COLO668 (cell line): ENCODE measurements around the gene MAU2.

Source experiments
- DNase-seq: peaks from one replicate; lab custom pipeline; 2025; ENCODE audit not compliant: unreplicated experiment; lab: John Stamatoyannopoulos, UW

The MAU2 gene

GRCh38 chr19:19320361-19321140, at the start of gene MAU2, which contains the start of gene SUGP1:
TSS of gene MAU2 (plus strand) at chr19:19320829. CDS start at chr19:19320860, 31 bp downstream.
TSS of gene SUGP1 (minus strand) at chr19:19320509. CDS start at chr19:19320496, 13 bp downstream.
- DNase-seq: peak; percentile 88

GRCh38 chr19:19271828-19272599, 48.6 kb upstream of the MAU2 start:
- no peak for DNase-seq

- no peak for DNase-seq
Observed at GRCh38 chr19:19274146-19274545, 46.5 kb upstream of the MAU2 start.

DNA sequence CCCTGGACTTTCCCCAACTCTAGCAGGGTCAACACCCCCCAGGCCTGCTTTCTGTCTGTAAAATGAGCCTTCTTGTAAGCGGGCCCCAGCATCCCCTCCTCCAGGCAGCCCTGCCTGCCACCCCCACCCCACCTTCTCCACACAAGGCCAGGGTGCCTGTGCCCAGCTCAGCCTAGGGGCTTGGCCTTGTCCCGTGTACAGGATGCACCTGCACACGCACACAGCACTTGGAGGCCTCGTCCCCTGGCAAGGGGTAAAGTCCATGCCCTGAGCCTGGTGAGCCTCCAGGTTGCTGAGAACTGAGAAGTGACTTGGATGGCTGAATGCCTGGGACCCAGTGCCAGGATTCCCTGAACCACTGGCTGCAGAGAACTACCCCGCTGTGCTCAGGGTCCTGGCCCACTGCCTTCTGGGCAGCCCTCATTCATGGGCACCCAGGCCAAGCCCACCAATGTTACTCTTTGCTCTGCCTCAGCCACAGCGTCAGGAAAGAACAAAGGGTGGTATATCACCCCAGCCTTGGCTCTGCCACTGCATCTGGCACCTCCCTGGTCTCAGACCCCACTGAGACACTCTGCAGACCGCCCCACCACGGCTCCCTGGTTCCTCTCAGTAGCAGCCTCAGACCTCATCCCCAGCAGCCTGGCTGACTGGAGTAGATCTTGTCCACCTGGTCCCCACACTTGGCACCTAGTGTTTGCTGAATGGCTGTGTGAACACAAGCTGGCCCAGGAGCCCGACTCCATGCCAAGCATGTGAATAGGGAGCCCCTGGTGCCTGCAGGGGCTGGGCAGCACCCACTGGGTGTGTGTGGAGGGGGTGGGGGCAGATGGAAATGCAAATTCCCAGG, 45.7 kb upstream of the MAU2 start:
- DNase-seq: no peak

GRCh38 chr19:19276386-19276785, 44.2 kb upstream of the MAU2 start:
- no peak for DNase-seq

DNA sequence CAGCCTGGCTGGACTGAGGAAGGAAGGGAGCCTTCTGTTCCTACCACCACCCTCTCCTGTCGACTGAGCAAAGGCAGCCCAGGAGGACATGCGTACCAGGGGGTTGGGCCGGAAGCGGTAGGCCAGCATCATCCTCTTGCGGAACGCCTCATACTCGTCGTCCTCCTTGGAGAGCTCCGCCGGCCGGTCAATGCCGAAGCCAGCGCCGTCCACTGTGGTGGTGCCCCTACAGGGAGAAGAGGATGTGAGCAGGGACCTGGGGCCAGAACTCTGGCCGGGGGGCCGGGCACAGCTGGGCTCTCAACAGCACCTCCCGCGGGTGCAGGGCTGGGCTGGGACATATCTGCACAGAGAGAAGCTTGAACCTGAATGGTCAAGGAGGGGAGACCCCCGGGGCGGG, 43.8 kb upstream of the MAU2 start:
- no peak for DNase-seq

DNA sequence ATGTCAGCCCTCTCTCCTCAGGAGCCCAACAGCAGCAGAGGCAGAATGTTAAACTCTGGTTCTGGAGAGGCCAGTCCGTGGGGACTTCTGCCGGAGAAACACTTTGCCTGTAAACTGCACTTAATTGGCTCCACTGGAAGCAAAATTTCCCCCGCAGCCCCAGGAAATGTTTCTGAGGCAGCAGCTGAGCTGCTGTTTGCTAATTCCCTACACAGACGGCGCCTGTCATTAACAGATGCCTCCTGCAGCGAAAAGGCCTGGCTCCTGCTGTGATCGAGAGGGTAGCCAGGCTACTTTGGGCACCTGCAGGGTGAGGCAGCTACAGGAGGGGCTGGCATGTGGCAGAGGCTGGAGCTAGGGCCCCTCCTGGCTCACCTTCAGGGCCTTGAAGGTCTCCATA, 42.3 kb upstream of the MAU2 start:
- peak; percentile 30 for DNase-seq

DNA sequence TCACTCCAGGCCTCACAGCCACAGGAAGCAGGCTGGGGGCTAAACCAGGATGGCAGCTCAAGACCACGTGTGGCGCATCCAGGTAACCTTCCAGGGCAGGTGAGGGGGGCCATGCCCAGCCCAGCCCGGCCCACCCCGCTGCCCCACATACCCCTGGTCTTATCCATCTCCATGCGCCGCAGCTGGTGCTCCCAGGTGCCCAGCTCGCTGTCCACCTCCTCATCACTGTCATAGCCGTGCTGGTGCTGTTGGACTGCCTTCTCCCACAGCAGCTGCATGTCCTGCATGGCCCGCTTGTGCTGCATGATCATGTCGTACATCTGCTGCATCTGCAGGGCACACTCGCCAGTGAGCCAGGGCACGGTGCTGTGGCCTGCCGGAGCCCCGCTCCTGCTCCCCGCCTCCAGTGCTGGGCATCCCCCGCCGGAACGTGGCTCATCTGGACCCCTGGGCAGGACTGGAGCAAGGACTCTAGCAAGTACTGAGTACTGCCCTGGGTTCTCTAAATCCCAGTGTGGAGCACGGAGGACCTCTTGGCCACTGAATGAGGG, 41.5 kb upstream of the MAU2 start:
- no peak for DNase-seq

DNA sequence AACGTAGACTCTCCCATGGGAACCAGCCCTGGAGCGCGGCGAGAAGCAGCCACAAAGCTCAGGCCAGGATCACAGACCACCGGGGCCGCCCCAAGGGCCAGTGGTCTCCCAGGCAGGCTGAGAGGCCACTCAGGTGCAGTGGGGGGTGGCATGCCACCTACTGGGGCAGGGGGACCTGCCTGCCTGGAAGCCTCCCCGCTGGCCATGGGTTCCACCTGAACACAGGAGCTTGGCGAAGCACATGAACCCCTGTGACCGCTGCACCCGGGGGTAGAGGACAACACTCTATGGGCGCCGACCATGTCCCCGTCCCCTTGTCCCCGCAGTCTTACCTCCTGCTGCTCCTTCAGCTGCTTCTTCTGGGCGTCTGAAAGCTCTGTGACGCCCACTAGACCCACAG, 40.8 kb upstream of the MAU2 start:
- DNase-seq: no peak

GRCh38 chr19:19280561-19280960, 40.1 kb upstream of the MAU2 start:
- no peak for DNase-seq

- DNase-seq: no peak
Observed at GRCh38 chr19:19285686-19286085, 34.9 kb upstream of the MAU2 start.

GRCh38 chr19:19292607-19293006, 28.0 kb upstream of the MAU2 start:
- no peak for DNase-seq

GRCh38 chr19:19294914-19295313, 25.7 kb upstream of the MAU2 start:
- DNase-seq: no peak

DNA sequence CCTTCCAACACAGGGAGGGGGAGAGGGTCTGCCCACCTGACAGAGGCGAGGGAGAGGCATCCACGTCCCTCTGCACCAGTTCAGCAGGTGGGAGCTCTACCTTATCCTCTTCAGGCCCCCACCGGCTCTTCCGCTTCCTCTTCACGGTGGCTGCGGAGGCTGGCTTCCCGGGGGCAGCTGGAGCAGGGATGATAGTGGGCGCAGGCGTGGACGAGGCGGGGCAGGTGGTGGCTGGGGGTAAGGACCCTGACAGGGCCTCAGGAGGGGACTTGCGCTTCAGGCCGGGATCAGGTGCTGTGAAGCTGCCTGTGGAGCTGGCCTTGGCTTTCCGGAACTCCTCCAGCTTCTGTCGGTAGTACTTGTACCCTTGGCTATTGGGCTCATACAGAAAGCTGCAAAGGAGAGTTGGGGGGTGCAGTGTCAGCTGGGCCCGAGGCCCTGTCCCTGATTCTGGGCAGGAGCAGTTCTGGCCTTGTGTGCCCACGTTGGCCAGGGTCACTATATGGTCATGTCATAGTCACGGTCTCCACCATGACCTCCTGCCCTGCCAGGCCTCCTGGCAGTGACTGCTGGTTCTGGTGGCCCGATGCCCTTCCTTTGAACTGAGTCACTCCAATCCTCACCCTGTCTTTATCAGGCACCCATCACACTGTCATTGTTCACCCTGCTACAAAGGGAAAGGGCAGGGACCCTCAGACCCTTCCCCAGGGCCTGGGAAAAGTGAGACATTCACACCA, 23.5 kb upstream of the MAU2 start:
- DNase-seq: no peak

DNA sequence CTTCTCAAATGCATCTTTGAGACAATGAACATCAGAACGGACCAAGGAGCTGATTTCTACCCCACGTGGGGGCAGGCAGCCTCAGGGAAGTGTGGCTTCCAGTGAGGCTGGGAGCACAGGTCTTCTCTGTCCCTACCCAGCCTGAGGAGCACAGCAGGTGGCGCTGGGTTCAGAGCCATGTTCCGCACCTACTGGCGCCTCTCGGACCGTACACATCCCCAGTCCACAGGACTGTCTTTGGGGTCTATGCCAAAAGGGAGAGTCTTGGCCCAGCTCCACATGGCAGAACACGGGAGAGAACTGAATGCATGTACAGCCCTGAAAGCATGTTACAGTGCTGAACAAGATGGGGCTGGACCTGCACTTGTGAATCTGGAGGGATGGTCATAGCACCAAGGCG, 22.9 kb upstream of the MAU2 start:
- DNase-seq: no peak

DNA sequence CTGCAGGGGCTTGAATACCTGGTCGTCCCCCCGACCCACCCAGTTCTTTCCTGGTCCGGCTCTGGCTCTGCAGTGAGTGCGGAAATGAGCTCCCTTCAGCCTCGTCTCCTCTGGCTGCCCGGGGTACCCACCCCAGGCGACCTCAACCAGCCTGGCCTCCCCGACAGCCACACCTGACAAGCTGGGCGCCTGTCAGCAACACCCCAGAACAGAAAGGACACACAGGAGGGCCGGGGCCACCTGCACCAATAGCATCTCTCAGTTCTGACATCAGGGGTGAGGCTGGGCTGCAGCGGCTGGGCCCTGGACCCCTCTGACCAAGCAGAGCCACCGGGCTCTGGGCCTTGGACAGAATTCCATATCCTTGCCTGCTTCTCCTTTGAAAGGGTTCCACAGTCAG, 20.0 kb upstream of the MAU2 start:
- no peak for DNase-seq

GRCh38 chr19:19303411-19303810, 17.2 kb upstream of the MAU2 start:
- DNase-seq: no peak

DNA sequence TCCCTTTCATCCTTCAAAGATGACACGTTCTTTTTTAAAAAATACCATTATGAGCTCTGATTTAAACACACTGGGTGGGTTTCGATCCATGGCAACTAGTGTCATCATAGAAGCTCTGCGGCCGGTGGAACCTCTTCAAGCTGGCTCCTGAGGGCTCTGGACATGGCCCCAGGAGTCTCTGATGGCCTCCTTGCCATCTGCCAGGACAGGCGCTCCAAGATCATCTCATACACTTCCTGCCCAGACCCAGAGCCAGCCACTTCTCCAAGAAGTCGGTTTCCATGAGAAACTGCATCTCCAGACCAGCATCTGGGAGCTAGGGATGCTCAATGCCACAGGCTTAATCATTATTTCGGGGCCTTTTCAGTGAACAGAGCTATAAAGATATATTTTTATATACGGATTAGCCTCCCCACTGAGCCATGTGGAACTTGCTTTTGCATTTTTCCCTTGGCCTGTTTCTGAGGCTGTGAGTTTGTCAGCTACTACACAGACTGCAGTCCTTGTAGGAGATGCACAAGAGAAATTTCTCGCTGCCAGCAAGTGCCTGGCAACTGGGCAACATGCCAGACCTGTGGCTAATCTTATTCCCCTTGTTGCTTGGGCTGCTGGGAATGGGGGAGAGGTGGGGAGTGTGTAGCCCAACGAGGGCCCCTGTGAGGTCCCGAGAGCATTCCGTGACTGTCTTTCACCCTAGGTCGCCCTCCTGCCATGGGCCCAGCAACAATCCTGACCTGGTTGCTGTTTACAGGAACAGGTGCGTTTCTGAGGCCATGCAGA, 16.3 kb upstream of the MAU2 start:
- no peak for DNase-seq

DNA sequence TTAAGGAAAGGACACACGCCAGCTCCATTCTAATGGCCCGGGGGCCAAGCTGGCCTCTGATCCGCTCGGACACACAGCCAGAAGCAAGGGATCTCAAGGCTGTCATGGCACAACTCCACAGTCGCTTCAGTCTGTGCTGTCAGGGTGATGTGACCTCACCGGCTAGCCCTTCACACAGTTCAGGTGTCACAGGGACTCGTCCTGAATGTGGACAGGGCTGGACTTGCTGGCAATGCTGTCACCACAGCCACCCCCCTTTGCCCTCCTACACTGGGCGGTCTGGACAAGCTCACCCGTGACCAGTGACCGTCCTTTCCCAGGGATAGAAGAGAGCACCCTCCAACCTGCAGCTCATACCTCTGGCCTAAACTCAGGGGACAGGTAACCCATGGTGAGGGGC, 15.6 kb upstream of the MAU2 start:
- no peak for DNase-seq

DNA sequence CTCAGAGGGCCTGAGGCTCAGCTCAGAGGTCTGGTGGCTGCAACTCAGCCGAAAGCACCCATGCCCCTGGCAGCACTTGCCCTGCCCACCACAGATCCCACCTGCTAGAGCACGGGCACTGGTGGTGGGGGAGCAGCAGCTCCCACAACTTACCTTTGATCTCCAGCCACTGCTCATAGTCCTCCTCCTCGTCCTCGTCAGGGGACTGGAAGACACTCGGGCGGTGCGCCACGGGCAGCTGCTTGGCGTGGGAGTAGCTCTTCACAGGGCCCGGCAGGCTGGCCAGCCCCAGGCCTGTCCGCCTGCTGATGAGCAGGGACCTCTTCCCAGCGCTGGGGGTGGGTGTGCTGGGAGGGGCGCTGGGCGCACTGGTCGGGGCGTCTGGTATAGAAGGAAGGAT, 14.9 kb upstream of the MAU2 start:
- DNase-seq: no peak
